Activated CD8-positive, alpha-beta memory T cell treated with anti-CD3 and anti-CD28 coated beads for 36 hours (primary cell): Measurements from ENCODE around the gene SLC16A11. TPM values are rescaled to one million over a fixed set of nuclear protein-coding genes. Genes with fewer than 3 reads are reported as not detected.
"Not testable (repeated sequence)": the region's sequence is repeated elsewhere in the genome, so short reads cannot be mapped to it uniquely, and the experiment has no call there.

Source experiments
- CTCF ChIA-PET: fragments of 350-600 bp; sonication (Branson Sonifier 250); formaldehyde crosslinking; loops from one replicate; lab custom pipeline; 2021; ENCODE audit warnings: antibody characterized with exemption; lab: Charles Lee
- POLR2A ChIA-PET: fragments of 350-600 bp; sonication (Branson Sonifier 250); formaldehyde crosslinking; loops from one replicate; lab custom pipeline; 2021; ENCODE audit warnings: antibody characterized with exemption; lab: Charles Lee
- total RNA-seq, 2 experiments: library from RNA; stranded (reverse); gene quantifications; one replicate each; pipeline ENCODE4 v1.2.3, GENCODE V29; 2021

SLC16A11 gene
- total RNA-seq, 2 experiments from 2014 or later: 1.9 to 2.3 TPM

- ChIA-PET POLR2A (no interaction called here), CTCF (interaction anchor here (1.2 to 8.8 kb wide), 3 partner anchors 34 to 86 kb away, joined by 3 to 69 read pairs (median 3); partner anchors contain the start of gene SLC16A13)
Observed at GRCh38 chr17:7001318-7001961, 42.5 kb downstream of the SLC16A11 start.

GRCh38 chr17:6998855-6999508 is 44.9 kb downstream of the SLC16A11 start:
- ChIA-PET CTCF (interaction anchor here (1.5 kb wide), 1 partner anchor 86 kb away, joined by 4 read pairs; no protein-coding TSS in a partner anchor), POLR2A (no interaction called here)

GRCh38 chr17:6997171-6997570 is 46.7 kb downstream of the SLC16A11 start:
- ChIA-PET CTCF (interaction anchor here (0.7 kb wide), 1 partner anchor 9 kb away, joined by 3 read pairs; no protein-coding TSS in a partner anchor), POLR2A (no interaction called here)

- ChIA-PET CTCF (interaction anchor here (1.7 to 2.0 kb wide), 2 partner anchors 8 to 26 kb away, joined by 4 to 6 read pairs; no protein-coding TSS in a partner anchor), POLR2A (interaction anchor here (0.6 to 0.7 kb wide), 2 partner anchors 11 to 19 kb away, joined by 3 read pairs; no protein-coding TSS in a partner anchor)
Observed at GRCh38 chr17:6996256-6997011, 47.5 kb downstream of the SLC16A11 start.

- ChIA-PET POLR2A (interaction anchor here (0.6 to 0.7 kb wide), 2 partner anchors 12 to 20 kb away, joined by 3 read pairs; no protein-coding TSS in a partner anchor), CTCF (interaction anchor here (0.6 to 2.0 kb wide), 3 partner anchors 9 to 85 kb away, joined by 4 to 6 read pairs (median 4); no protein-coding TSS in a partner anchor)
Observed at GRCh38 chr17:6995500-6996255, 48.2 kb downstream of the SLC16A11 start, which contains the start of gene ALOX12. Gene ALOX12, plus strand, starts transcription at chr17:6996049. Its CDS starts 69 bp downstream, at chr17:6996118.

GRCh38 chr17:6994666-6995256 is 49.1 kb downstream of the SLC16A11 start:
- POLR2A ChIA-PET: no interaction called here
- CTCF ChIA-PET: interaction anchor here (0.6 to 2.0 kb wide), 4 partner anchors 10 to 84 kb away, joined by 3 to 6 read pairs (median 4); no protein-coding TSS in a partner anchor

GRCh38 chr17:6994118-6994598 is 49.7 kb downstream of the SLC16A11 start:
- ChIA-PET POLR2A (no interaction called here), CTCF (interaction anchor here (0.6 to 1.5 kb wide), 2 partner anchors 80 to 84 kb away, joined by 3 to 4 read pairs; no protein-coding TSS in a partner anchor)

- POLR2A ChIA-PET: not testable (repeated sequence)
- CTCF ChIA-PET: interaction anchor here (0.6 to 1.5 kb wide), 2 partner anchors 80 to 83 kb away, joined by 3 to 4 read pairs; no protein-coding TSS in a partner anchor
Observed at GRCh38 chr17:6993613-6994056, 50.3 kb downstream of the SLC16A11 start.

Other genes with a start within 250 kb of the SLC16A11 start
- not detected for gene TEKT1, start 212.4 kb downstream of the SLC16A11 start, total RNA-seq
- not detected for gene ALOX12, start 48.0 kb downstream of the SLC16A11 start, total RNA-seq
- gene RNASEK, start 31.5 kb downstream of the SLC16A11 start, total RNA-seq: 100 to 1,000 TPM; 143 to 144 TPM
- 1 to 10 TPM in 1 of 2 experiments, under 1 TPM in 1; 0.86 to 1.0 TPM for gene BCL6B, start 21.0 kb downstream of the SLC16A11 start, total RNA-seq
- 10 to 100 TPM; 10.1 to 10.5 TPM for gene SLC16A13, start 8.1 kb downstream of the SLC16A11 start, total RNA-seq
- gene CLEC10A, start 36.2 kb upstream of the SLC16A11 start, total RNA-seq: not detected
- not detected for gene ASGR2, start 70.7 kb upstream of the SLC16A11 start, total RNA-seq
- 1 to 10 TPM in 1 of 2 experiments, under 1 TPM in 1; 0.65 to 1.3 TPM for gene ASGR1, start 135.3 kb upstream of the SLC16A11 start, total RNA-seq
- 1 to 10 TPM; 4.5 to 4.6 TPM for gene DLG4, start 175.7 kb upstream of the SLC16A11 start, total RNA-seq
- gene ACADVL, start 175.8 kb upstream of the SLC16A11 start, total RNA-seq: 100 to 1,000 TPM; 254 to 269 TPM
- 10 to 100 TPM; 64.4 to 68.9 TPM for gene DVL2, start 190.4 kb upstream of the SLC16A11 start, total RNA-seq
- gene PHF23, start 195.4 kb upstream of the SLC16A11 start, total RNA-seq: 10 to 100 TPM; 40.7 to 43.7 TPM
- gene GABARAP, start 198.4 kb upstream of the SLC16A11 start, total RNA-seq: 100 to 1,000 TPM; 131 to 135 TPM
- 100 to 1,000 TPM; 202 to 207 TPM for gene CTDNEP1, start 207.6 kb upstream of the SLC16A11 start, total RNA-seq
- 100 to 1,000 TPM; 107 to 110 TPM for gene ELP5, start 208.1 kb upstream of the SLC16A11 start, total RNA-seq
- 1 to 10 TPM; 1.2 to 1.5 TPM for gene CLDN7, start 218.4 kb upstream of the SLC16A11 start, total RNA-seq
- under 1 TPM; 0.11 to 0.34 TPM for gene SLC2A4, start 237.6 kb upstream of the SLC16A11 start, total RNA-seq